Smooth muscle cell (in vitro differentiated cells): ENCODE results near the gene ZNF30. TPM values are rescaled to one million over a fixed set of nuclear protein-coding genes. Genes with fewer than 3 reads are reported as not detected.
"Not testable (repeated sequence)": the region's sequence is repeated elsewhere in the genome, so short reads cannot be mapped to it uniquely, and the experiment has no call there.

Experiments used
- DNase-seq: peaks from one replicate; lab custom pipeline; 2025; ENCODE audit not compliant: unreplicated experiment; lab: John Stamatoyannopoulos, UW
- H2AFZ ChIP-seq: fragments of 200-600 bp; sonication (generic); 2 replicates; pipeline ENCODE4 v1.6.0; 2016; ENCODE audit warnings: antibody characterized with exemption, low read depth, mild to moderate bottlenecking
- H3F3A ChIP-seq: fragments of 200-600 bp; sonication (generic); 2 replicates; pipeline ENCODE4 v1.6.0; 2017; ENCODE audit warnings: antibody characterized with exemption, low read depth
- H3K27ac ChIP-seq: fragments of 200-600 bp; sonication (generic); 2 replicates; pipeline ENCODE4 v1.5.1; 2016; ENCODE audit warnings: low read depth, mild to moderate bottlenecking
- H3K27me3 ChIP-seq: fragments of 200-600 bp; sonication (generic); 2 replicates; pipeline ENCODE4 v1.6.1; 2016; ENCODE audit warnings: low read depth, mild to moderate bottlenecking
- H3K36me3 ChIP-seq: fragments of 200-600 bp; sonication (generic); 2 replicates; pipeline ENCODE4 v1.5.1; 2016; ENCODE audit warnings: low read depth
- H3K4me1 ChIP-seq: fragments of 200-600 bp; sonication (generic); 2 replicates; pipeline ENCODE4 v1.5.1; 2016; ENCODE audit warnings: low read depth
- H3K4me2 ChIP-seq: fragments of 200-600 bp; sonication (generic); 2 replicates; pipeline ENCODE4 v1.6.0; 2016; ENCODE audit warnings: mild to moderate bottlenecking
- H3K4me3 ChIP-seq: fragments of 200-600 bp; sonication (generic); 2 replicates; pipeline ENCODE4 v1.5.1; 2016; ENCODE audit warnings: mild to moderate bottlenecking
- H3K79me2 ChIP-seq: fragments of 200-600 bp; sonication (generic); 2 replicates; pipeline ENCODE4 v1.6.0; 2016; ENCODE audit warnings: low read depth, mild to moderate bottlenecking
- H3K9ac ChIP-seq: fragments of 200-600 bp; sonication (generic); 2 replicates; pipeline ENCODE4 v1.6.0; 2016; ENCODE audit warnings: low read depth
- H3K9me3 ChIP-seq: fragments of 200-600 bp; sonication (generic); replicated peaks from 2 replicates; pipeline ENCODE4 v1.5.1; 2016; ENCODE audit warnings: low read depth
- H4K20me1 ChIP-seq: fragments of 200-600 bp; sonication (generic); 2 replicates; pipeline ENCODE4 v1.6.0; 2016; ENCODE audit warnings: low read depth
- WGBS: methylation state at CpG from one replicate; pipeline ENCODE4 v1.1.7; 2016; ENCODE audit warnings: low lambda C conversion rate; 5-methylcytosine and 5-hydroxymethylcytosine counted together
- polyA plus RNA-seq: library from polyadenylated mRNA; unstranded; fragments of >200 nt; fragmentation: Nextera tagmentation; extraction: Ambion mirVana; gene quantifications from 2 replicates; pipeline ENCODE4 v1.2.1, GENCODE V29; 2016
- total RNA-seq: library from RNA; depleted of rRNA; stranded (reverse); fragments of >200 nt; gene quantifications from 2 replicates; pipeline ENCODE4 v1.2.3, GENCODE V29; 2014
- TF ChIP-seq, protein P1 (sequence below): fragments of 200-600 bp; sonication (generic); IDR thresholded peaks from 2 replicates; pipeline ENCODE4 v1.5.1; 2017; ENCODE audit warnings: borderline replicate concordance, mild to moderate bottlenecking, antibody characterized with exemption; ENCODE audit not compliant: insufficient read depth, poor library complexity, severe bottlenecking

The ZNF30 gene
- total and polyA plus RNA-seq, 2 experiments from 2014 or later = 1.2 to 2.3 TPM

DNA sequence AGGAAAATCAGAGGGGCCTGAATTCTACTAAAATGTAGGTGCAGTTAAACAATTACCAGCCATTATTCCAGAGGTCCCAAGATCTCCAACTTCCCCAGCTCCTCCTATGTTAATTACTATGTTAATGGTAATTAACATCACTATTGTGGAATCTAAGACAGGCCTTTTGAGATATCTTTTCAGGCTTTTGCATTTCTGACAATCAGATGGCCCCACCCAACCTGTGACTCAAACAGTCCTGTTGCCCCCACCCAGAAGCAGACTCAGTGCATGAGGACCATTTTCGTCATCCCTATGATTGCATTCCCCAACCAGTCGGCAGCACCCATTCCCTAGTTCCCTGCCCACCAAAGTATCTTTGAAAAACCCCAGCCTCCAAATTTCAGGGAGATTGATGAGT is 8.5 kb upstream of the ZNF30 start:
- WGBS = 89% methylated on average over 2 of the region's 2 CpGs
- Histone ChIP-seq H2AFZ (no peak overlapping the region), H3K4me3 (no peak overlapping the region), H3K27ac (no peak overlapping the region), H3K9ac (no peak overlapping the region), H3F3A (no peaks in the 10 kb centered on the region), H4K20me1 (no peaks in the 10 kb centered on the region), H3K79me2 (no peaks in the 10 kb centered on the region), H3K9me3 (no peaks in the 10 kb centered on the region), H3K4me2 (no peak overlapping the region), H3K4me1 (no peaks in the 10 kb centered on the region), H3K36me3 (no peaks in the 10 kb centered on the region), H3K27me3 (no peaks in the 10 kb centered on the region)
- no peak for DNase-seq
- TF ChIP-seq, protein P1, sequence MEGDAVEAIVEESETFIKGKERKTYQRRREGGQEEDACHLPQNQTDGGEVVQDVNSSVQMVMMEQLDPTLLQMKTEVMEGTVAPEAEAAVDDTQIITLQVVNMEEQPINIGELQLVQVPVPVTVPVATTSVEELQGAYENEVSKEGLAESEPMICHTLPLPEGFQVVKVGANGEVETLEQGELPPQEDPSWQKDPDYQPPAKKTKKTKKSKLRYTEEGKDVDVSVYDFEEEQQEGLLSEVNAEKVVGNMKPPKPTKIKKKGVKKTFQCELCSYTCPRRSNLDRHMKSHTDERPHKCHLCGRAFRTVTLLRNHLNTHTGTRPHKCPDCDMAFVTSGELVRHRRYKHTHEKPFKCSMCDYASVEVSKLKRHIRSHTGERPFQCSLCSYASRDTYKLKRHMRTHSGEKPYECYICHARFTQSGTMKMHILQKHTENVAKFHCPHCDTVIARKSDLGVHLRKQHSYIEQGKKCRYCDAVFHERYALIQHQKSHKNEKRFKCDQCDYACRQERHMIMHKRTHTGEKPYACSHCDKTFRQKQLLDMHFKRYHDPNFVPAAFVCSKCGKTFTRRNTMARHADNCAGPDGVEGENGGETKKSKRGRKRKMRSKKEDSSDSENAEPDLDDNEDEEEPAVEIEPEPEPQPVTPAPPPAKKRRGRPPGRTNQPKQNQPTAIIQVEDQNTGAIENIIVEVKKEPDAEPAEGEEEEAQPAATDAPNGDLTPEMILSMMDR = no peak

DNA sequence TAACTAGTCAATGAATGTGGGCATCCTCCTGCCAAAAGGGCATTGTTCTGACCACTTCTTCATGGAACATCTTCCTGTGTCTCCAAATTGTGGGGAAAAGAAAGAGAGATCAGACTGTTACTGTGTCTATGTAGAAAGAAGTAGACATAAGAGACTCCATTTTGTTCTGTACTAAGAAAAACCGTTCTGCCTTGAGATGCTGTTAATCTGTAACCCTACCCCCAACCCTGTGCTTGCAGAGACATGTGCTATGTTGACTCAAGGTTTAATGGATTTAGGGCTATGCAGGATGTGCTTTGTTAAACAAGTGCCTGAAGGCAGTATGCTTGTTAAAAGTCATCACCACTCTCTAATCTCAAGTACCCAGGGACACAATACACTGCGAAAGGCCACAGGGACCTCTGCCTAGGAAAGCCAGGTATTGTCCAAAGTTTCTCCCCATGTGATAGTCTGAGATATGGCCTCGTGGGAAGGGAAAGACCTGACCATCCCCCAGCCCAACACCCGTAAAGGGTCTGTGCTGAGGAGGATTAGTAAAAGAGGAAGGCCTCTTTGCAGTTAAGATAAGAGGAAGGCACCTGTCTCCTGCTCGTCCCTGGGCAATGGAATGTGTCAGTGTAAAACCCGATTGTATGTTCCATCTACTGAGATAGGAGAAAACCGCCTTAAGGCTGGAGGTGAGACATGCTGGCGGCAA is 6.5 kb upstream of the ZNF30 start:
- not testable (repeated sequence) for H3F3A ChIP-seq, H3K79me2 ChIP-seq, H3K27me3 ChIP-seq, H3K4me3 ChIP-seq, H3K36me3 ChIP-seq, H3K4me1 ChIP-seq, H3K9ac ChIP-seq, H3K27ac ChIP-seq, H3K9me3 ChIP-seq, H3K4me2 ChIP-seq, H4K20me1 ChIP-seq, DNase-seq, H2AFZ ChIP-seq
- WGBS = 79% methylated on average over 8 of the region's 8 CpGs

DNA sequence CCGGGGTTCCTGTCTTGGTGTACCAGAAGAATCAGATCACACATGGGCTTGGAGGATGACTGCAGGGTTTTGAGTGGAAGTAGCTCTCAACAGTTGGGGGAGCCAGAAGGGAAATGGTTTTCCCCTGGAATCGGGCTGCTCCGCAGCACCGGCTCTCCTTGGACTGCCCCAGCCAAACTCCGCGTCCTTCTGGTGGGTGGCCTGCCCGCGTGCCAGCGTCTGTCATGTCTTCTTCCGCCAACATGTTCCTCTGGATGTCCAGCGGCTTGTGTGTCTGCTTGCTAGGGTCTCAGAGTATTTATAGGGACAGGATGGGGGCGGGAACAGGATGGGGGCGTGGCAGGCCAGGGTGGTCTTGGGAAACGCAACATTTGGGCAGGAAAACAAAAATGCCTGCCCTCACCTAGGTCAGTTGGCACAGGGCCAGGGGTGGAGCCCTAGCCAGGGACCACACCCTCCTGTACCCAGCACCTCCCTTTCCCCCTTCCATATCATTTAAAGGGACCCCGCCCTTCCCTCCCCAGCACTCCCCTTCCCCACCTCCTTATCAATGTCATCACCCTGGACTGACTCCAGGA is 1.3 kb upstream of the ZNF30 start:
- H3K36me3 ChIP-seq = no peaks in the 10 kb centered on the region
- DNase-seq = no peak
- TF ChIP-seq, protein P1 = no peak
- H3K4me2 ChIP-seq = no peak overlapping the region
- H3K9ac ChIP-seq = no peak overlapping the region
- H3K27ac ChIP-seq = no peak overlapping the region
- peaks cover 17% of the 10 kb centered on the region for H3K79me2 ChIP-seq
- peaks cover 4% of the 10 kb centered on the region for H3K4me1 ChIP-seq
- H2AFZ ChIP-seq = no peak overlapping the region
- 98% methylated on average over 14 of the region's 15 CpGs for WGBS
- no peaks in the 10 kb centered on the region for H4K20me1 ChIP-seq
- H3F3A ChIP-seq = peaks cover 6% of the 10 kb centered on the region
- H3K9me3 ChIP-seq = no peaks in the 10 kb centered on the region
- no peak overlapping the region for H3K4me3 ChIP-seq
- H3K27me3 ChIP-seq = no peaks in the 10 kb centered on the region

DNA sequence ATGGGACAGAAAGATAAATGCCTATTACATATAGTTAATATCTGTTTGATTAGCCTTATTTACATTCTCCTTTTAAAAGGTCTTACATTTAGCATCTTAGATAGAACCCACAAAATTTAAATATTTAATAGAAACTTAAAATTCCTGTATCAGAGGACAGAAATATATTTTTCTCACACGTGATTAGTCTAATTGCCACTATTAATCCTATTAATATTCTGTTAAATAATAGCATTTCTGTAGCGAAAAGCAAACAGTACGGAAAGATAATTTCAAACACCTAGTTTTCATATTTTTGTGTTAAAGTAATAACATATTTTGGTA is 380 bp upstream of the ZNF30 start:
- peak overlapping the region; percentile 86 for H3K4me3 ChIP-seq
- no peaks in the 10 kb centered on the region for H3K36me3 ChIP-seq
- no peaks in the 10 kb centered on the region for H3K9me3 ChIP-seq
- H3K4me2 ChIP-seq = peak overlapping the region; percentile 93
- no peak overlapping the region for H3K27ac ChIP-seq
- peaks cover 6% of the 10 kb centered on the region for H3F3A ChIP-seq
- no peaks in the 10 kb centered on the region for H3K27me3 ChIP-seq
- TF ChIP-seq, protein P1 = no peak
- peaks cover 4% of the 10 kb centered on the region for H3K4me1 ChIP-seq
- peak overlapping the region; percentile 94 for H2AFZ ChIP-seq
- 70% methylated on average over 3 of the region's 3 CpGs for WGBS
- H4K20me1 ChIP-seq = no peaks in the 10 kb centered on the region
- H3K9ac ChIP-seq = no peak overlapping the region
- no peak for DNase-seq
- peaks cover 17% of the 10 kb centered on the region for H3K79me2 ChIP-seq
